SU-DHL-6 (cell line): ENCODE results near the gene HFM1.

Source experiments
- CTCF ChIP-seq: fragments of 200-600 bp; sonication (generic); IDR thresholded peaks from one replicate; pipeline ENCODE4 v1.5.1; 2017; ENCODE audit warnings: antibody characterized with exemption, mild to moderate bottlenecking, low read length, moderate library complexity; ENCODE audit not compliant: insufficient read depth, poor library complexity, severe bottlenecking
- EZH2phosphoT487 ChIP-seq: fragments of 200-600 bp; sonication (generic), shearing (Covaris generic); conservative IDR thresholded peaks from 2 replicates; pipeline ENCODE4 v1.6.1; 2018; ENCODE audit warnings: mild to moderate bottlenecking, antibody characterized with exemption, low read length, moderate library complexity, mixed read lengths

DNA sequence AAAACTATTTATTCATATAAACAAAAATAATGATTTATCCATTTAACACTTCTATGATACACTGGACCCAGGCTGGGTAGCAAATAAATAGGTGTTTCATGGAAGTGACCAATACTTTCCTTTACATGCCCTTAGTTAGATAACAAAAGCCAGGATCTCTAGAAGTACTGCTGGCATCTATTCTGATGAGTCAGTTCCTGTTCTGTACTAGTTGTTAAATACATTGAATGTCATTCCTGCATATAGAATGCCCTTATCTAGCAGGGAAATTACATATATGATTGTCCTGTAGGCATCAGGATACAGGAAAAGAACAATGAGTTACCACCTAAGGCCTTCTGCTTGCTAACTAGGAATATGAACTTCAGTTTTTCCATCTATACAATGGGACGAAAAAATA is 130.8 kb downstream of the HFM1 start:
- TF ChIP-seq CTCF = no peak
- TF ChIP-seq EZH2phosphoT487 = no peak
